H9 (cell line): ENCODE measurements around the gene OR5K2. TPM values are rescaled to one million over a fixed set of nuclear protein-coding genes. Genes with fewer than 3 reads are reported as not detected.

Source experiments
- DNase-seq: peaks from one replicate; pipeline ENCODE4 v3.0.0-alpha.2; 2017
- H2AFZ ChIP-seq: one replicate; pipeline ENCODE4 v1.6.1; 2013; ENCODE audit warnings: mild to moderate bottlenecking, low read length, control low read depth, moderate library complexity
- H2AK5ac ChIP-seq: 2 replicates; pipeline ENCODE4 v1.6.1; 2013; ENCODE audit warnings: low read length, control low read depth, mixed read lengths; ENCODE audit not compliant: insufficient read length
- H2BK120ac ChIP-seq: one replicate; pipeline ENCODE4 v1.6.1; 2013; ENCODE audit warnings: low read depth, mild to moderate bottlenecking, low read length, control low read depth, inconsistent platforms; ENCODE audit not compliant: poor library complexity, severe bottlenecking
- H2BK12ac ChIP-seq: 2 replicates; pipeline ENCODE4 v1.6.1; 2013; ENCODE audit warnings: low read length, control low read depth, mixed read lengths, low read depth; ENCODE audit not compliant: insufficient read length
- H2BK15ac ChIP-seq: 2 replicates; pipeline ENCODE4 v1.6.1; 2013; ENCODE audit warnings: low read depth, low read length, control low read depth
- H2BK20ac ChIP-seq: one replicate; pipeline ENCODE4 v1.6.1; 2013; ENCODE audit warnings: low read depth, mild to moderate bottlenecking, low read length, control low read depth, inconsistent platforms; ENCODE audit not compliant: poor library complexity, severe bottlenecking
- H2BK5ac ChIP-seq: 2 replicates; pipeline ENCODE4 v1.6.1; 2013; ENCODE audit warnings: low read length, control low read depth, mixed read lengths; ENCODE audit not compliant: insufficient read length
- H3K14ac ChIP-seq: 2 replicates; pipeline ENCODE4 v1.6.1; 2013; ENCODE audit warnings: low read length, control low read depth; ENCODE audit not compliant: insufficient read depth
- H3K18ac ChIP-seq: 2 replicates; pipeline ENCODE4 v1.6.1; 2013; ENCODE audit warnings: low read depth, mild to moderate bottlenecking, mixed read lengths, low read length, control low read depth; ENCODE audit not compliant: insufficient read length
- H3K23ac ChIP-seq: 2 replicates; pipeline ENCODE4 v1.6.1; 2013; ENCODE audit warnings: low read length, control low read depth, mixed read lengths, low read depth; ENCODE audit not compliant: insufficient read length
- H3K23me2 ChIP-seq: 2 replicates; pipeline ENCODE4 v1.6.1; 2013; ENCODE audit warnings: low read depth, mild to moderate bottlenecking, mixed read lengths, low read length, control low read depth; ENCODE audit not compliant: insufficient read length, poor library complexity, severe bottlenecking
- H3K27ac ChIP-seq: 2 replicates; pipeline ENCODE4 v1.5.1; 2013; ENCODE audit warnings: low read length, control low read depth, mixed read lengths, low read depth; ENCODE audit not compliant: insufficient read length
- H3K27me3 ChIP-seq: 2 replicates; pipeline ENCODE4 v1.6.1; 2013; ENCODE audit warnings: low read length, control low read depth, inconsistent platforms; ENCODE audit not compliant: insufficient read depth
- H3K4ac ChIP-seq: 2 replicates; pipeline ENCODE4 v1.6.1; 2013; ENCODE audit warnings: low read depth, mild to moderate bottlenecking, control low read depth, inconsistent platforms, low read length, moderate library complexity
- H3K4me1 ChIP-seq: 2 replicates; pipeline ENCODE4 v1.6.1; 2013; ENCODE audit warnings: low read length, control low read depth, inconsistent platforms; ENCODE audit not compliant: insufficient read depth
- H3K4me2 ChIP-seq: 2 replicates; pipeline ENCODE4 v1.6.1; 2013; ENCODE audit warnings: low read length, control low read depth, mixed read lengths; ENCODE audit not compliant: insufficient read length, insufficient read depth
- H3K56ac ChIP-seq: 2 replicates; pipeline ENCODE4 v1.6.1; 2013; ENCODE audit warnings: low read depth, mild to moderate bottlenecking, mixed read lengths, low read length, control low read depth; ENCODE audit not compliant: insufficient read length
- H3K79me1 ChIP-seq: 2 replicates; pipeline ENCODE4 v1.6.1; 2013; ENCODE audit warnings: low read depth, mild to moderate bottlenecking, moderate library complexity, low read length, control low read depth, inconsistent platforms; ENCODE audit not compliant: insufficient read depth, poor library complexity, severe bottlenecking
- H3K79me2 ChIP-seq: 2 replicates; pipeline ENCODE4 v1.6.1; 2013; ENCODE audit warnings: low read length, control low read depth, inconsistent platforms; ENCODE audit not compliant: insufficient read depth
- H3K9ac ChIP-seq: 2 replicates; pipeline ENCODE4 v1.6.1; 2013; ENCODE audit warnings: low read length, control low read depth, mixed read lengths; ENCODE audit not compliant: insufficient read length; ENCODE audit errors: extremely low read depth
- H3K9me3 ChIP-seq: one replicate; pipeline ENCODE4 v1.6.1; 2013; ENCODE audit warnings: low read depth, low read length, inconsistent platforms; ENCODE audit not compliant: control insufficient read depth
- H3T11ph ChIP-seq: one replicate; pipeline ENCODE4 v1.6.1; 2013; ENCODE audit warnings: mild to moderate bottlenecking, low read length, control low read depth, inconsistent platforms
- H4K20me1 ChIP-seq: one replicate; pipeline ENCODE4 v1.6.1; 2013; ENCODE audit not compliant: control insufficient read depth, insufficient read length, insufficient read depth
- H4K5ac ChIP-seq: 2 replicates; pipeline ENCODE4 v1.6.1; 2013; ENCODE audit warnings: low read depth, mild to moderate bottlenecking, mixed read lengths, low read length, control low read depth; ENCODE audit not compliant: insufficient read length
- H4K8ac ChIP-seq: replicated peaks from 2 replicates; pipeline ENCODE4 v1.6.1; 2013; ENCODE audit warnings: low read length, control low read depth, mixed read lengths, low read depth; ENCODE audit not compliant: insufficient read length
- H4K91ac ChIP-seq: 2 replicates; pipeline ENCODE4 v1.6.1; 2013; ENCODE audit warnings: low read depth, mild to moderate bottlenecking, moderate library complexity, mixed read lengths, low read length, control low read depth; ENCODE audit not compliant: insufficient read length
- H3K27ac Mint-ChIP-seq, 3 experiments: 2 replicates in 2 of 3; 3 replicates in 1 of 3; pipeline ENCODE4 v1.8.0; 2020 to 2021; ENCODE audit warnings: mixed read lengths in 3 of 3, mild to moderate bottlenecking in 1 of 3, moderate library complexity in 1 of 3
- H3K27me3 Mint-ChIP-seq: 2 replicates; pipeline ENCODE4 v1.8.0; 2021; ENCODE audit warnings: low read depth, mild to moderate bottlenecking, moderate library complexity, mixed read lengths
- H3K36me3 Mint-ChIP-seq, 3 experiments: 2 replicates in 2 of 3; 3 replicates in 1 of 3; pipeline ENCODE4 v1.8.0; 2020 to 2021; ENCODE audit warnings: low read depth in 3 of 3, mixed read lengths in 3 of 3; ENCODE audit not compliant: insufficient read depth in 1 of 3
- H3K4me1 Mint-ChIP-seq, 2 experiments: 2 replicates each; pipeline ENCODE4 v1.8.0; 2020; ENCODE audit warnings: mixed read lengths in 2 of 2
- H3K4me3 Mint-ChIP-seq, 2 experiments: 2 replicates in 1 of 2; 3 replicates in 1 of 2; pipeline ENCODE4 v1.8.0; 2020 to 2021; ENCODE audit warnings: mild to moderate bottlenecking in 2 of 2, mixed read lengths in 2 of 2, moderate library complexity in 1 of 2
- H3K9me3 Mint-ChIP-seq, 2 experiments: 2 replicates in 1 of 2; 3 replicates in 1 of 2; pipeline ENCODE4 v1.8.0; 2020; ENCODE audit warnings: mild to moderate bottlenecking in 2 of 2, mixed read lengths in 2 of 2, moderate library complexity in 1 of 2
- WGBS: extraction: QIAGEN DNeasy Blood & Tissue Kit; methylation state at CpG from one replicate; pipeline ENCODE4 v1.1.7; 2013; ENCODE audit warnings: missing lambda C conversion rate, low lambda C conversion rate, mixed read lengths; ENCODE audit not compliant: insufficient read length; ENCODE audit errors: extremely low coverage; 5-methylcytosine and 5-hydroxymethylcytosine counted together
- total RNA-seq: library from RNA; stranded (reverse); gene quantifications from 2 replicates; pipeline ENCODE4 v1.2.1, GENCODE V29; 2021
- TF ChIP-seq, protein P1 (sequence below): fragments of 200-600 bp; sonication (generic); conservative IDR thresholded peaks from 3 replicates; pipeline ENCODE4 v1.8.0; 2021; ENCODE audit warnings: antibody characterized with exemption, mild to moderate bottlenecking

OR5K2 gene
- total RNA-seq, 1 experiment from 2014 or later, result not detected

DNA sequence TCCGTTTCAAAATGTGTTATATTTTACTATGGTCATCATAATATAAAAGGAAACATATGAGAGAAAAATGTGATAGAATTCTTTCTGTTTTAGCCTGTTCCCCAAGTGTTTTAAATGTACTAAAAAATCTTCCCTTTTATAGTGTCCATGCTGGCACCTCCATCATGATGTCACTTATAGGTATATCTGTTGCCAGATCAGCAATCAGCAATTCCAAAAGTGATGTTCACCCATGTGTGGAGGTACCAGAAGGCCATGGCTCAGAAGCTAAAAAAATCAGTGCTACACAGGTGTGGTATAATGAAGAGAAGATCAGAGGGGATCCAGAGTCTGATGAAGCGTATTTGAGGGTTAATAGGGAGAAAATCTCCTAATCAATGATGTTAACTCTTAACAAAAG lies 33.2 kb downstream of the OR5K2 start:
- H4K8ac ChIP-seq, result no peak overlapping the region
- no peak overlapping the region for H3K23ac ChIP-seq
- H4K20me1 ChIP-seq, result no peaks in the 10 kb centered on the region
- no peak overlapping the region for H3K14ac ChIP-seq
- no peaks in the 10 kb centered on the region for H3K36me3 Mint-ChIP-seq
- no peak overlapping the region for H3K4ac ChIP-seq
- no peak overlapping the region for H3K18ac ChIP-seq
- H4K5ac ChIP-seq, result no peak overlapping the region
- no peak overlapping the region for H2BK120ac ChIP-seq
- H2BK12ac ChIP-seq, result no peak overlapping the region
- H4K91ac ChIP-seq, result no peak overlapping the region
- no peak overlapping the region for H3K4me3 Mint-ChIP-seq
- H2BK5ac ChIP-seq, result no peak overlapping the region
- no peaks in the 10 kb centered on the region for H3K4me1 ChIP-seq
- no peaks in the 10 kb centered on the region for H3K9me3 Mint-ChIP-seq
- TF ChIP-seq, protein P1, sequence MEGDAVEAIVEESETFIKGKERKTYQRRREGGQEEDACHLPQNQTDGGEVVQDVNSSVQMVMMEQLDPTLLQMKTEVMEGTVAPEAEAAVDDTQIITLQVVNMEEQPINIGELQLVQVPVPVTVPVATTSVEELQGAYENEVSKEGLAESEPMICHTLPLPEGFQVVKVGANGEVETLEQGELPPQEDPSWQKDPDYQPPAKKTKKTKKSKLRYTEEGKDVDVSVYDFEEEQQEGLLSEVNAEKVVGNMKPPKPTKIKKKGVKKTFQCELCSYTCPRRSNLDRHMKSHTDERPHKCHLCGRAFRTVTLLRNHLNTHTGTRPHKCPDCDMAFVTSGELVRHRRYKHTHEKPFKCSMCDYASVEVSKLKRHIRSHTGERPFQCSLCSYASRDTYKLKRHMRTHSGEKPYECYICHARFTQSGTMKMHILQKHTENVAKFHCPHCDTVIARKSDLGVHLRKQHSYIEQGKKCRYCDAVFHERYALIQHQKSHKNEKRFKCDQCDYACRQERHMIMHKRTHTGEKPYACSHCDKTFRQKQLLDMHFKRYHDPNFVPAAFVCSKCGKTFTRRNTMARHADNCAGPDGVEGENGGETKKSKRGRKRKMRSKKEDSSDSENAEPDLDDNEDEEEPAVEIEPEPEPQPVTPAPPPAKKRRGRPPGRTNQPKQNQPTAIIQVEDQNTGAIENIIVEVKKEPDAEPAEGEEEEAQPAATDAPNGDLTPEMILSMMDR, result no peak
- H3K27ac Mint-ChIP-seq, result no peak overlapping the region
- H3K27ac ChIP-seq, result no peak overlapping the region
- no peaks in the 10 kb centered on the region for H3K23me2 ChIP-seq
- no peaks in the 10 kb centered on the region for H3K79me1 ChIP-seq
- WGBS, result no CpG with 5 or more reads among the region's 2 CpGs
- H3K27me3 Mint-ChIP-seq, result no peaks in the 10 kb centered on the region
- H3K79me2 ChIP-seq, result no peaks in the 10 kb centered on the region
- H3K9ac ChIP-seq, result no peak overlapping the region
- H2AFZ ChIP-seq, result no peak overlapping the region
- peaks cover 3 to 4% of the 10 kb centered on the region in 2 experiments; a peak in 3 of 4 replicates for H3K4me1 Mint-ChIP-seq
- H2BK20ac ChIP-seq, result no peak overlapping the region
- H3K9me3 ChIP-seq, result no peaks in the 10 kb centered on the region
- no peaks in the 10 kb centered on the region for H3K27me3 ChIP-seq
- H3T11ph ChIP-seq, result no peak overlapping the region
- H3K4me2 ChIP-seq, result no peak overlapping the region
- no peak overlapping the region for H3K56ac ChIP-seq
- no peak overlapping the region for H2BK15ac ChIP-seq
- no peak overlapping the region for H2AK5ac ChIP-seq
- no peak for DNase-seq
